HepG2 (cell line): ENCODE data around the gene ADGRD1. TPM values are rescaled to one million over a fixed set of nuclear protein-coding genes. Genes with fewer than 3 reads are reported as not detected.

Experiments
- EZH2 ChIP-seq: conservative IDR thresholded peaks from 2 replicates; pipeline ENCODE4 v1.6.1; 2012; ENCODE audit warnings: mild to moderate bottlenecking, low read depth, low read length, moderate library complexity
- HNRNPLL ChIP-seq: fragments of 200-400 bp; formaldehyde crosslinking; IDR thresholded peaks from 2 replicates; pipeline ENCODE4 v1.6.1; 2017; ENCODE audit warnings: mild to moderate bottlenecking, low read depth, low read length; ENCODE audit not compliant: poor library complexity, severe bottlenecking
- MIER3 ChIP-seq: IDR thresholded peaks from 2 replicates; pipeline ENCODE4 v1.6.1; 2016; ENCODE audit warnings: missing compliant biosample characterization, borderline replicate concordance
- POLR2A ChIP-seq, 2 experiments: IDR thresholded peaks; 2 replicates each; pipeline ENCODE4 v1.6.1; 2011; ENCODE audit warnings: low read depth in 2 of 2, low read length in 2 of 2, mild to moderate bottlenecking in 1 of 2, moderate library complexity in 1 of 2; ENCODE audit not compliant: insufficient read depth in 1 of 2
- SRY ChIP-seq: sonication (generic); formaldehyde crosslinking; IDR thresholded peaks from 2 replicates; pipeline ENCODE4 v1.8.0; 2022; ENCODE audit warnings: mild to moderate bottlenecking, missing genetic modification reagents
- SYNCRIP ChIP-seq: fragments of 200-400 bp; formaldehyde crosslinking; IDR thresholded peaks from 2 replicates; pipeline ENCODE4 v1.6.1; 2018; ENCODE audit warnings: mild to moderate bottlenecking, low read depth, low read length; ENCODE audit not compliant: insufficient read depth
- TEAD2 ChIP-seq: sonication (generic); formaldehyde crosslinking; IDR thresholded peaks from 2 replicates; pipeline ENCODE4 v1.9.0; 2021; ENCODE audit warnings: missing genetic modification reagents
- TOE1 ChIP-seq: sonication (generic); formaldehyde crosslinking; IDR thresholded peaks from 2 replicates; pipeline ENCODE4 v1.4.0; 2020; ENCODE audit warnings: mild to moderate bottlenecking, missing genetic modification reagents
- ZBTB40 ChIP-seq, 2 experiments: fragments of 450-650 bp in 1 of 2; sonication (generic) in 1 of 2; formaldehyde crosslinking in 1 of 2; IDR thresholded peaks; 2 replicates each; pipeline versions ENCODE4 v1.6.1 to v1.8.0; 2016 to 2022; ENCODE audit warnings: antibody characterized with exemption in 1 of 2, mild to moderate bottlenecking in 1 of 2, missing genetic modification reagents in 1 of 2
- ZBTB7B ChIP-seq: sonication (generic); formaldehyde crosslinking; IDR thresholded peaks from 2 replicates; pipeline ENCODE4 v1.4.0; 2020; ENCODE audit warnings: missing genetic modification reagents
- ZFP82 ChIP-seq: sonication (generic); formaldehyde crosslinking; IDR thresholded peaks from 2 replicates; pipeline ENCODE4 v1.5.1; 2020; ENCODE audit warnings: mild to moderate bottlenecking, missing genetic modification reagents, borderline replicate concordance
- ZNF263 ChIP-seq: sonication (generic); formaldehyde crosslinking; IDR thresholded peaks from 2 replicates; pipeline ENCODE4 v1.4.0; 2020; ENCODE audit warnings: missing genetic modification reagents
- ZNF510 ChIP-seq: sonication (generic); formaldehyde crosslinking; IDR thresholded peaks from 2 replicates; pipeline ENCODE4 v1.4.0; 2020; ENCODE audit warnings: low read depth, mild to moderate bottlenecking, missing genetic modification reagents
- ZNF746 ChIP-seq: sonication (generic); formaldehyde crosslinking; IDR thresholded peaks from 2 replicates; pipeline ENCODE4 v1.8.0; 2022; ENCODE audit warnings: mild to moderate bottlenecking, missing genetic modification reagents
- ZNF816 ChIP-seq: sonication (generic); formaldehyde crosslinking; IDR thresholded peaks from 2 replicates; pipeline ENCODE4 v1.8.0; 2022; ENCODE audit warnings: missing genetic modification reagents, mild to moderate bottlenecking, borderline replicate concordance
- polyA plus RNA-seq, 8 experiments: library from polyadenylated mRNA; depleted of rRNA in 3 of 8; stranded (reverse) in 7 of 8; unstranded in 1 of 8; fragments of >200 nt; fragmentation: Illumina TruSeq in 4 of 8; extraction: Trizol in 4 of 8; gene quantifications; 2 replicates each; pipeline versions ENCODE4 v1.2.1 to v1.2.3, GENCODE V29; 2011 to 2016; ENCODE audit warnings: low read depth in 4 of 8, missing spikeins in 1 of 8, mixed read lengths in 1 of 8; ENCODE audit not compliant: insufficient read depth in 1 of 8
- total RNA-seq, 5 experiments: library from RNA; depleted of rRNA; stranded (reverse); fragments of >200 nt; fragmentation: Illumina TruSeq; extraction: Trizol; gene quantifications; 2 replicates each; pipeline ENCODE4 v1.2.3, GENCODE V29; 2016; ENCODE audit warnings: low read depth in 1 of 5
- TF ChIP-seq, protein P1 (sequence below): IDR thresholded peaks from 2 replicates; pipeline ENCODE4 v1.6.1; 2012; ENCODE audit warnings: inconsistent platforms

ADGRD1 gene
- total and polyA plus RNA-seq, 2 of the 13 experiments (the other 11 are each of a cell fraction or from before 2014, with no cell fraction given): 0.46 to 12.4 TPM

DNA sequence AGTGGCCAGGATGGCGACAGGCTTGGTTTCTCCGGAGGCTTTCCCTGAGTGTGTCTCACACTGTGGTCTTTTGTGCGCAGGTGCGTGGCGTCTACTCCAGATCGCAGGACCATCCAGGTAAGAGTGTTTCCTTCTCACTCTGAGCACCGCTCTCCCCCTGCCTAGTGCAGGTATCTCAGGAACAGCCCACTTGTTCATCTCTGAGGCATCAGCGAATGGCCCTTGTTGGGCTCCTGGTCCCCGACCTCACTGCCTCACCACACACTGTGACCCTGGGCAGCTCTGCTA lies 781 bp downstream of the ADGRD1 start (continued):
- TF ChIP-seq HNRNPLL: no peak
- no peak for TF ChIP-seq SRY (CRISPR knock-in tag)
- 0 out of 2 replicates have a peak, but pooled peaks have one; percentile 37 for TF ChIP-seq ZFP82
- no peak for TF ChIP-seq TEAD2 (CRISPR knock-in tag)
- no peak for TF ChIP-seq ZNF263 (CRISPR knock-in tag)
- TF ChIP-seq, protein P1, sequence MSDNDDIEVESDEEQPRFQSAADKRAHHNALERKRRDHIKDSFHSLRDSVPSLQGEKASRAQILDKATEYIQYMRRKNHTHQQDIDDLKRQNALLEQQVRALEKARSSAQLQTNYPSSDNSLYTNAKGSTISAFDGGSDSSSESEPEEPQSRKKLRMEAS: no peak
- no peak for TF ChIP-seq ZNF510 (CRISPR knock-in tag)
- no peak for TF ChIP-seq EZH2
- TF ChIP-seq ZBTB7B (CRISPR knock-in tag): no peak
- TF ChIP-seq ZNF746 (CRISPR knock-in tag): no peak
- TF ChIP-seq TOE1: no peak
- no peak for TF ChIP-seq MIER3
- TF ChIP-seq ZNF816 (CRISPR knock-in tag): 0 out of 2 replicates have a peak, but pooled peaks have one; percentile 52
- TF ChIP-seq ZBTB40 (IDR thresholded peaks at IDR 0.05): no peak
- no peak for TF ChIP-seq ZBTB40 (CRISPR knock-in tag; IDR thresholded peaks at IDR 0.05)
- TF ChIP-seq POLR2A (IDR thresholded peaks at IDR 0.05; ENCODE audit: insufficient read depth in 1 of 2, low read depth in 2 of 2, low read length in 2 of 2): 0 out of 4 replicates have a peak, but pooled peaks of 1 of the 2 experiments have one; percentile 20
- TF ChIP-seq SYNCRIP: no peak
